Middle frontal gyrus (tissue), 1 donor: Measurements from ENCODE around the gene GTPBP2.
A peak's percentile ranks its signal among the peaks of the same experiment; 100 is the strongest.

Experiments used
- DNase-seq: peaks from one replicate; pipeline ENCODE4 v3.0.0-alpha.2; 2015; ENCODE audit warnings: low spot score; ENCODE audit errors: extremely low spot score

GTPBP2 gene

DNA sequence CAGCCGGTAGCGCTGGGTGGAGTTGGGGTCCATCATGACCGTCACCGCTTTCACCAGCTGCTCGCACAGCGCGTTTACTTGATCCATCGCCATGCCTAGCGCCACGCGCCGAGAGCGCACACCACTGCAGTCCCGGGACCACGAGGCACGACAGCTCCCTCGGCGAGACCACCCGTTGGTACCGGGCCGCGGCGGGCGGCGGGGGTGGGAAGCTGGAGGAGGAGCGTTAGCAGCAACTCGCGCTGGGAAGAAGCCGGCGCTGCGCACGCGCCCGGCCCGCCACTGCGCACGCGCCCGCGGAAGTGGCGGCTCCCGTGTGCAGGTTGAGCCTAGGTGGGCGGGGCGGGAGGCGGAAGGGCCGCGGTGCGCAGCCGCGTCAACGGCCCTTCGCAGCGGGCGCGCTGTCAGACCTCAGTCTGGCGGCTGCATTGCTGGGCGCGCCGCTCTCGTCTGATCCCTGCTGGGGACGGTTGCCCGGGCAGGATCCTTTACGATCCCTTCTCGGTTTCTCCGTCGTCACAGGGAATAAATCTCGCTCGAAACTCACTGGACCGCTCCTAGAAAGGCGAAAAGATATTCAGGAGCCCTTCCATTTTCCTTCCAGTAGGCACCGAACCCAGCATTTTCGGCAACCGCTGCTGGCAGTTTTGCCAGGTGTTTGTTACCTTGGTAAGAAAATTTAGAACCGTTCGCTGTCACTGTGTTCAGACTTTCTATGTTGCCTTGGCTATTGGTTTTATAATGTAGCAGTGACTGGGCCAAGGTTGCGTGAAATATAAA is 53.1 kb downstream of the GTPBP2 start, which contains the start of the genes POLH and XPO5:
Gene POLH, plus strand, starts transcription at position 414 of the 780 bp plus-strand sequence. CDS start 6,135 bp downstream, outside the sequence.
Gene XPO5, minus strand, starts transcription at position 267 of the 780 bp plus-strand sequence. Its CDS starts 174 bp downstream, at position 93.
- DNase-seq, result peak; percentile 81

DNA sequence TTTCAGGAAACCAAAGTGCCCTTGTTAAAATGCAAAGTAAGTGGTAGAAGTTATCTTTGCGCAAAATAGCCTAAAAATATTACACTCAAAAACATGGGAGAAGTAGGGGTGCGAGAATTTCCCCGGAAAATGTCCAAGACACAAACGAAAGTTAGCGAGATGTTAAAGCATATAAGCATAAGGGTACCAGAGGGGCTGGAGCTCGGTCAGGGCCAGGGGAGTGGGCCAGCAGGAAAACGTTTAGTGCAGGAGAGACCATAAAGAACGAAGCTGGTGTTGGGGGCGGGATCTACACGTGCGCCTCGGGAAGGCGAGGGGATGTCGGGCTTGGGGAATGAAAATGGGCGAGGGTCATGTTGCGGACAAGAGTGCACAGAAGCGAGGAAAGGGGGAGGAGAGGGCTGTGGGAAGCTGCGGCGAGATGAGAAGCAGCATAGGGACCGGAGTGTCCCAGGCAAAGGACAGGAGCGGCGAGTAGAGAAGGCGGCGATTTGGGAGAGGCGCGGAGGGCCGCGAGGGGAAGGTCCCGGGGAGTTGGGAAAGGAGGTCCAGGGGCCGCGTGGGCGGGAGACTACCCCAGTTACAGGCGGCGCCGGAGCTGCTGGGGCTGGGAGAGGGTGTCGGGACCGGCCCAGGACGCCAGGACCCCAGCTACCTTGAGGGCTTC is 53.8 kb downstream of the GTPBP2 start:
- no peak for DNase-seq

DNA sequence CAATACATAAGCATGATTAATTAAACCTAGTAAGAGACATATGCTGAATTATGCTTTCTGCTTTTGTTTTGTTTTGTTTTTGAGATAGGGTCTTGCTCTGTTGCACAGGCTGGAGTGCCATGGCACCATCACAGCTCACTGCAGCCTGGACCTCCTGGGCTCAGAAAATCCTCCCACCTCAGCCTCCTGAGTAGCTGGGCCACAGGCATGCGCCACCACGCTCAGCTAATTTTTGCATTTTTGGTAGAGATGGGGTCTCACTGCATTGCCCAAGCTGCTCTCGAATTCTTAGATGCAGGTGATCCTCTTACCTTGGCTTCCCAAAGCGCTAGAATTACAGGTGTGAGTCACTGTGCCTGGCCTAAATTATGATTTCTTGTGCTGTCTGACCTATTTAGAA is 57.0 kb downstream of the GTPBP2 start:
- no peak for DNase-seq

DNA sequence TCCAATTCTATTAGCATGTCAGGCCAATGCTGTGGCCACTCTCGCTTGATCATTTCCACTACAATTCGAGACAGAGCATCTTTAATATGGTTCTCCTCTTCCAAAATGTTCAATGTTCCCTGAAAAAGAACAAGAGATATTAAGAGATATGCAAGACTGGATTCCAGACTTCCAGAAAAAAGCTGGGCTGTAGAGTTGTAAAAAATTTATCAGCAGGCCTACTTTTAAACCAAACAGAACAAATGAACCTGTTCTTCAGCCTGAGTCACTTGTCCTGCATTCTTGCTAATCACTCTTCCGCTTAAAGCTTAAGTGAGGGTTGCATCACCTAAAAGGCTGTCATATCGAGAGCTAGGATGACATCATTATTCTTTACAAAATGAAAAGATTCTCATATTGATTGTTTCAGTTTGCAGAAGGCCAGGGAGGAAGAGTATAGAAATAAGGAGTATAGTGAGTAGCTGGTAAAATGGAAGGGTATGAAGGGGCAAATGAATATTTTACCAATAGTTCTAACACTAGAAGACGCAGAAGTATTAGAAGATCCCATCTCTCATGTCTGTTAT is 58.1 kb downstream of the GTPBP2 start:
- no peak for DNase-seq
